ES-I3 (cell line): ENCODE results near the gene CMTM8.

Source experiments
- H3K36me3 ChIP-seq: 2 replicates; pipeline ENCODE4 v1.6.1; 2013; ENCODE audit warnings: mild to moderate bottlenecking, low read length, control low read depth, moderate library complexity; ENCODE audit not compliant: insufficient read depth
- H3K4me1 ChIP-seq: 2 replicates; pipeline ENCODE4 v1.6.1; 2013; ENCODE audit warnings: mild to moderate bottlenecking, control low read depth, low read length; ENCODE audit not compliant: insufficient read depth
- H3K9ac ChIP-seq: 2 replicates; pipeline ENCODE4 v1.6.1; 2013; ENCODE audit warnings: low read depth, mild to moderate bottlenecking, low read length, moderate library complexity
- H3K9me3 ChIP-seq: 2 replicates; pipeline ENCODE4 v1.6.1; 2013; ENCODE audit warnings: mild to moderate bottlenecking, low read length, moderate library complexity; ENCODE audit not compliant: control insufficient read depth, insufficient read depth

Gene CMTM8

DNA sequence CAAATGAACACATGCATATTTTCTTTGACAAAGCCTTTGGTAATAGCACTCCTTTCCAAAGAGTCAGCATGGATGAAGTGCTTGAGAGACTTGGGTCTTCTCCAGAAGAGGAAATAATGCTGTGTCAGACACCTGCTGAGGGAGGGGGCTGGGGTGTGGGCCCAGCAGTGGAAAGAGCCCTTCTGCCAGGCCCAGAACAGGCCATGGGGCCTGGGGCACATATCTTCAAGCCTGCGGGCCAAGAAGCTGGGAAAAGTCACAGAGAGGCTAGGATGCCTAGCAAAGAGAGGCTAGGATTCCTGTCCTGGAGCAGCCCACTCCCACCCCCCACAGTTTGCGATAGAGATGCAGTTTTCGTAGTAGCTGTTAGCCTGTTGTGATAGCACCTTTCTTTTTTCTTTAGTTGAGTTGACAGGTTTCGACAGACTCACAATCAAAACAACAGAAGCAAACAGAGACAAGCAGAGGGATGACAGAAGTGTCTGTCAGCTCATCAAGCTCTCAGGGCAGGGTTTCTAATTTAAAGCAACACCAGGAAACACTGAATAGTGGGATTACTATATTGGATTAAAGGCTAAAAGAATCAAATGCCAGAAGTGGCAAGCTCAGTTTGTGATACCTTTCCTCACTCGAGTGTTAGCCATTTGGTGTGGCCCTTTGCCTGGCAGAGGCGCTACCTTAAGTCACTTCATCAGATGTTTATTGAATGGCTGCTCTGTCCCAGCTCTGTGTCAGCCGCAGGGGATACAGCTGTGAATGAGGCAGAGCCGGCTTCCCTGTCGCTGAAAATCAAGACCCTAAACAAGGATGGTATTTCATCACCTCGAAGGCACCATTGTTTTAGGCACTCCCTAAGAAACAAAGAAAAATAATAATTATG, 172.1 kb downstream of the CMTM8 start:
- Histone ChIP-seq H3K9ac (no peak overlapping the region), H3K36me3 (no peaks in the 10 kb centered on the region), H3K4me1 (peaks cover 25% of the 10 kb centered on the region), H3K9me3 (no peaks in the 10 kb centered on the region)

- H3K9me3 ChIP-seq, result no peaks in the 10 kb centered on the region
- no peak overlapping the region for H3K9ac ChIP-seq
- peaks cover 25% of the 10 kb centered on the region for H3K4me1 ChIP-seq
- no peaks in the 10 kb centered on the region for H3K36me3 ChIP-seq
Measured at GRCh38 chr3:32411442-32411841, 173.0 kb downstream of the CMTM8 start.

DNA sequence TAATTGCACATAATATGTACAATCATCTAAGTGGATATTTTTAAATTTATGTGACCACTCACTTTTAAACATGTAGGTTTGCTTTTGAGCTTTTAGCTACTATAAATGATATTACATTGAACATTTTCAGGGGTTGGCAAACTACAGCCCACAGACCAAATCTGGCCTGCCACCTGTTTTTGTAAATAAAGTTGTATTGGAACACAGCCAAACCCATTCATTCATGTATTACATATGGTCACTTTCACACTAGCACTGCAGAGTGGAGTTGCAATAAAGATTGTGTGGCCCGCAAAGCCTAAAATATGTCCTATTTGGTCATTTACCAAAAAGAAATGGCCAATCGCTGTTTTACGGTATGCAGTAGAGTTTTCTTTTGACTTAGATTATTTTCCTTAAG, 174.4 kb downstream of the CMTM8 start:
- Histone ChIP-seq H3K9ac (no peak overlapping the region), H3K36me3 (no peaks in the 10 kb centered on the region), H3K9me3 (no peaks in the 10 kb centered on the region), H3K4me1 (peaks cover 19% of the 10 kb centered on the region; the same call in 1 of the 2 replicates)

GRCh38 chr3:32413845-32414521, 175.5 kb downstream of the CMTM8 start:
- H3K9ac ChIP-seq, result no peak overlapping the region
- H3K36me3 ChIP-seq, result no peaks in the 10 kb centered on the region
- H3K9me3 ChIP-seq, result 0 out of 2 replicates have a peak, but pooled peaks cover under 1% of the 10 kb centered on the region
- peaks cover 19% of the 10 kb centered on the region; the same call in 1 of the 2 replicates for H3K4me1 ChIP-seq

DNA sequence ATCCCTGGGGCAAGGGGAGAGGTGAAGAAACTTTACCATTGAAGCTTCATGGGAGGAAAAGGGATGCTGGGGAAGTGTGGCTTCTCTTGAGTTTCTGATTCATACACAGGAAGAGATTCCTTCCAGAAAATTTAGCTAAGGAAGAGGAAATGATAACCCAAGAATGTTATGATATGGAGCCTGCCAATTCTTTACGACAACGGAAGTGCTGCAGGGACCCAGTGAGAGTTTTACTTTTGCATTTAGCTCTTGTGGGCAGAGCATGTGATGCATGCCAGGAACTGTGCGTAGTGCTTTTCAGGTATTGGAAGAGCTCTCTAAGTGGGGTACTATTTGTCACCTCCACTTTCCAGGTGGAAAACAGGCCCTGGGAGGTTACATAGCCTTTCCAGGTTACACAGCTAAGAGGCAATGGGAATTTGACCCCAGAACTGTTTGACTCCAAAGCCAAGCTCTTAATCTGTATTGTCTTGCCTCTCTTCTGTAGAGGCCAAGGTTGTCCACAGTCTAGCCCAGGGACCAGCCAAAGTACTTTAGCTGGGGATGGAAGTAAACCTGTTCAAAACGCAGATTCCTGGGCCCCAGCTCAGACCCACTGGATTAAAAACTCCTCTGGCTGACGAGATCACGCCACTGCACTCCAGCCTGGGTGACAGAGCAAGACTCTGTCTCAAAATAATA, 176.2 kb downstream of the CMTM8 start:
- 0 out of 2 replicates have a peak, but pooled peaks cover 4% of the 10 kb centered on the region for H3K9me3 ChIP-seq
- no peaks in the 10 kb centered on the region for H3K36me3 ChIP-seq
- peaks cover 19% of the 10 kb centered on the region; the same call in 1 of the 2 replicates for H3K4me1 ChIP-seq
- H3K9ac ChIP-seq, result no peak overlapping the region

DNA sequence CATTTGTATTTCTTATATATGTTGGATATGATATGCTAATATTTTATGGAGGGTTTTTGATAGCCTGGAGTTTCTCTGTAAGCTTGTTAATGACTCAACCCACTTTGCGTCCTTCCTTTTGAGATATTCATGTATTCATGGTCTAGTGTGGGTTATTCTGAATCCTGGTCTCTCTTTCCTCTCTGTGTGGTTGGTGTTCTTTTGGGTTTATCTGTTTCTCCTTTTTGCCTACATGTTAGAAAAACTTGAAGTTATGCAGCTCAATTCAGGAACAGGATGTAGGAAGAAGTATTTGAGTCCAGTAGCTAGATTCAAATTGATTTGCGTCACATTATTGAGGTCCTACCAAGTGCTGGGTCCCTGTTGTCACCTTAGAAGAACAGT, 181.3 kb downstream of the CMTM8 start:
- Histone ChIP-seq H3K9ac (no peak overlapping the region), H3K9me3 (0 out of 2 replicates have a peak, but pooled peaks cover 4% of the 10 kb centered on the region), H3K36me3 (no peaks in the 10 kb centered on the region), H3K4me1 (peaks cover 17% of the 10 kb centered on the region)
